Progenitor cell of endocrine pancreas (in vitro differentiated cells): ENCODE measurements around the gene LNX1. TPM values are rescaled to one million over a fixed set of nuclear protein-coding genes. Genes with fewer than 3 reads are reported as not detected.

Source experiments
- total RNA-seq: library from RNA; stranded (reverse); gene quantifications from 2 replicates; pipeline ENCODE4 v1.2.1, GENCODE V29; 2021

LNX1 gene
- total RNA-seq, 1 donor from 2014 or later: 21.7 TPM

Other genes with a start within 250 kb of the LNX1 start
- 11.8 and 12.5 TPM in 2 replicates for gene SCFD2, start 225.4 kb downstream of the LNX1 start, total RNA-seq
- 71.6 and 84.2 TPM in 2 replicates for gene FIP1L1, start 213.8 kb downstream of the LNX1 start, total RNA-seq